Stomach smooth muscle (tissue), 2 donors: ENCODE data around the gene CHST15.
"Not testable (repeated sequence)": the region's sequence is repeated elsewhere in the genome, so short reads cannot be mapped to it uniquely, and the experiment has no call there.

Source experiments
- H3K27ac ChIP-seq: one replicate; pipeline ENCODE4 v1.7.0; 2013; ENCODE audit warnings: mild to moderate bottlenecking, low read length, inconsistent platforms
- H3K27me3 ChIP-seq, 2 donors: one replicate each; pipeline ENCODE4 v1.7.0; 2013; ENCODE audit warnings: low read length in 2 of 2; ENCODE audit not compliant: insufficient read depth in 2 of 2, control insufficient read depth in 1 of 2
- H3K36me3 ChIP-seq, 2 donors: one replicate each; pipeline ENCODE4 v1.7.0; 2013; ENCODE audit warnings: low read length in 2 of 2; ENCODE audit not compliant: control insufficient read depth in 2 of 2, insufficient read depth in 2 of 2
- H3K4me1 ChIP-seq: one replicate; pipeline ENCODE4 v1.7.0; 2013; ENCODE audit warnings: low read length; ENCODE audit not compliant: control insufficient read depth, insufficient read depth
- H3K4me3 ChIP-seq, 2 donors: one replicate each; pipeline ENCODE4 v1.7.0; 2013; ENCODE audit warnings: low read length in 2 of 2
- H3K9ac ChIP-seq, 2 donors: one replicate each; pipeline ENCODE4 v1.7.0; 2013; ENCODE audit warnings: low read length in 2 of 2, mild to moderate bottlenecking in 1 of 2
- H3K9me3 ChIP-seq, 2 donors: one replicate each; pipeline ENCODE4 v1.7.0; 2013; ENCODE audit warnings: low read length in 2 of 2; ENCODE audit not compliant: control insufficient read depth in 2 of 2
- donor health status: healthy.
- donor health status: Pancreatic carcinoma.

CHST15 gene

DNA sequence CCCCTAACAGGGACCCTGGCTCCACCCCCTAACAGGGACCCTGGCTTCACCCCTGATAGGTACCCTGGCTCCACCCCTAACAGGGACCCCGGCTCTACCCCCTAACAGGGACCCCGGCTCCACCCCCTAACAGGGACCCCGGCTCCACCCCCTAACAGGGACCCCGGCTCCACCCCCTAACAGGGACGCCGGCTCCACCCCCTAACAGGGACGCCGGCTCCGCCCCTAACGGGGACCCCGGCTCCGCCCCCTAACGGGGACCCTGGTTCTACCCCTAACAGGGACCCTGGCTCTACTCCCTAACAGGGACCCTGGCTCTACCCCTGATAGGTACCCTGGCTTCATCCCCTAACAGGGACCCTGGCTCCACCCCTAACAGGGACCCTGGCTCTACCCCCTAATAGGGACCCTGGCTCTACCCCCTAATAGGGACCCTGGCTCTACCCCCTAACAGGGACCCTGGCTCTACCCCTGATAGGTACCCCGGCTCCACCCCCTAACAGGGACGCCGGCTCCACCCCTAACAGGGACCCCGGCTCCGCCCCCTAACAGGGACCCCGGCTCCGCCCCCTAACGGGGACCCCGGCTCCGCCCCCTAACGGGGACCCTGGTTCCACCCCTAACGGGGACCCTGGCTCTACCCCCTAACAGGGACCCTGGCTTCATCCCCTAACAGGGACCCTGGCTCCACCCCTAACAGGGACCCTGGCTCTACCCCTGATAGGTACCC is 58.7 kb downstream of the CHST15 start:
- H3K4me3 ChIP-seq, H3K9me3 ChIP-seq, H3K9ac ChIP-seq, H3K27me3 ChIP-seq: not testable (repeated sequence)
- peaks cover 23 to 33% of the 10 kb centered on the region in 2 donors for H3K36me3 ChIP-seq
- H3K4me1 ChIP-seq: peaks cover 63% of the 10 kb centered on the region
- peak overlapping the region; percentile 71 for H3K27ac ChIP-seq

DNA sequence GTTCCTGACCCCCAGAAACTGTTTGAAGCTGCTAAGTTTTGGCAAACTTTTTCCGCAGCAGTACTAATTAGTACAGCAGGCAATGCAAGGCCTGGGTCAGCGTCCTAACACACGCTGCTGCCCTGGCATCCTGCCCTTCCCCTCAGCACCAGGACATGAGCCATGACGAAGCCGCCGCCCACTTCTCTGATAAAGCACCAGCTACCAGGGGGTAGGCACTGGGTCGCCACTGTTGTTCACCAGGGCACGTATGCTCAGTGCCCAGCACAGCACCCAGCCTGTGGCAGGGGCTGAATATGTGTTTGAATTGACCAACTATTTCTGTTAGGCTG is 59.5 kb downstream of the CHST15 start:
- H3K4me1 ChIP-seq: peaks cover 59% of the 10 kb centered on the region
- no peaks in the 10 kb centered on the region for H3K27me3 ChIP-seq
- peaks cover 23 to 30% of the 10 kb centered on the region in 2 donors for H3K36me3 ChIP-seq
- H3K9ac ChIP-seq: no peak overlapping the region
- peak overlapping the region; percentile 71 for H3K27ac ChIP-seq
- no peak overlapping the region for H3K4me3 ChIP-seq
- no peaks in the 10 kb centered on the region for H3K9me3 ChIP-seq

DNA sequence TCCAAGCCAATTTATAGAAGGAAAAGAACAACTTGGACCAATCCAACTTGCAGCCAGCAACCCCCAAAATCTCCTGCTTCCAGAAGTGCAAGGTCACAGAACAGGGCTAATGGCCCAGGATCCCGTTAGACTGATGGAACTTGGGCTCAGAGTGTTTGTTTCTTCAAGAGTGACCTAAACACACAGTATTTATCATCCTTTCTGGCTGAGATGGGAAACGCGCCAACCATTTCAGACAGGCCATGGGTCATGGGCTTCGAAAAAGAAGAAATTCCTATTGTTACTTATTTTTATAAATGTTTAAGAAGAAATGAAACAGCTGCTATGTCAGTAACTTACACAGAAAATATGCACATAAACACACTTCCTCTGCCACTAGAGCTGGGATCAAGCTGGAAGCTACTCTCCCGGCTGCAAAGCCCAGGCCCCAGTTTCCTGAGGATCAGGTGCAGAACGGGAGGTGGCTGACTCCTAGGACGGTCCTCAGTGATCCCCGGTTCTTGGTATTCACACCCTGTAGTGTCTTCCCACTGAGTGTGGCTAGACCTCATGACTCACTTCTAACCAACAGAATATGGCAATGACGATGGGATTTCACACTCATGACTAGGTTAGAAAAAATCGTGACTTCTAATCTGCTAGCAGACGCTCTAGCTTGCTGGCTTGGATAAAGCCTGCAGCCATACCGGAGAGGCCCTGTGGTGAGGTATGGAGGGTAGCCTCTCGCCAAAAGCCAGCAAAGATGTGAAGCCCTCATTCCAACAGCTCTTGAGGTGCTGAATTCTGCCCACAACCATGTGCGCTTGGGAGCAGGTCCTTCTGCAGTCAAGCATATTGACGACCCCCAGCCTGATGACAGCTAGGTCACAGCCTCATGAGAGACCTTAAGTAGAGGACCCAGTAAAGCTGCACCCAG is 60.2 kb downstream of the CHST15 start:
- H3K9me3 ChIP-seq: no peaks in the 10 kb centered on the region
- peak overlapping the region in 1 of 2 donors; percentile 29 for H3K4me3 ChIP-seq
- no peak overlapping the region for H3K9ac ChIP-seq
- peaks cover 56% of the 10 kb centered on the region for H3K4me1 ChIP-seq
- no peaks in the 10 kb centered on the region for H3K27me3 ChIP-seq
- peak overlapping the region; percentile 71 for H3K27ac ChIP-seq
- H3K36me3 ChIP-seq: peaks cover 17 to 27% of the 10 kb centered on the region in 2 donors

DNA sequence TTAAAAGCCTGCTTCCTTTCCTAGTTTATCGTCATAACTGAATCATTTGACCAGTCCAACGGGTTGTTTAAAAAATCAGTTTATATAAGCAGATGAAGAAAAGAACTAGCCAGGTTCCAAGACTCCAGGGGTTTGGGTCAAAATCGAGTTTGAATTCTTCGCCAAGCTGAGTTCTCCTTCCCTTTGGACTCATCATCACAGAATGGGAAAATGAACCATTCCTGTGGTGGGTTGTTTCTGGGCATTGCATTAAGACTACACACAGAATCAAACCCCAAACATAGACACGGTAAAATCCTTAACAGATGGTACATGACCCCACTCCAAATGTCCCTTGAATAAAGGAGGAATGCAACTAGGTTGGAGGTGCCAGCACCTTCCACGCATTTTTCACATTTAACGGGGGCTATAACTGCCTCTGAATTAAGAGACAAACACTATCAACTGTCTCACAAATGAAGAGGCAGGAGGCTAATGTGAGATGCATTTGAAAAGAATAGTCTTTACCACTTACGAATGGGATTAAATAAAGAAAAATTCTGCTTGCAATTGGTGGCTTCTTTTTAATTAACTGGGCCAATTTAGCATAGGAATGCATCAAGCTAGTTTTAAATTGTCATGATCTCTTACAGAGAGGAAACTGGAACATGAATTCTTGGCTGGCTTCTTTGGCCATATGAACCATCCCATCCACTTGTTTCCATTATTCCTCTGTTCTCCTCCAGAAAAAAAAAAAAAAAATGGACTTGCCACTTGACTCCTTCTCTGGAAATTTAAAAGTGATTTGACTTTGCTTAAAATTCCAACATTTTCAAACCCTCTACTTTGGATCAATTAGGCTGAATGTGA is 61.1 kb downstream of the CHST15 start:
- Histone ChIP-seq H3K36me3 (peaks cover 14 to 23% of the 10 kb centered on the region in 2 donors), H3K4me1 (peaks cover 63% of the 10 kb centered on the region), H3K9me3 (no peaks in the 10 kb centered on the region), H3K4me3 (peak overlapping the region in 1 of 2 donors; percentile 35), H3K9ac (no peak overlapping the region), H3K27ac (peak overlapping the region; percentile 71), H3K27me3 (no peaks in the 10 kb centered on the region)

DNA sequence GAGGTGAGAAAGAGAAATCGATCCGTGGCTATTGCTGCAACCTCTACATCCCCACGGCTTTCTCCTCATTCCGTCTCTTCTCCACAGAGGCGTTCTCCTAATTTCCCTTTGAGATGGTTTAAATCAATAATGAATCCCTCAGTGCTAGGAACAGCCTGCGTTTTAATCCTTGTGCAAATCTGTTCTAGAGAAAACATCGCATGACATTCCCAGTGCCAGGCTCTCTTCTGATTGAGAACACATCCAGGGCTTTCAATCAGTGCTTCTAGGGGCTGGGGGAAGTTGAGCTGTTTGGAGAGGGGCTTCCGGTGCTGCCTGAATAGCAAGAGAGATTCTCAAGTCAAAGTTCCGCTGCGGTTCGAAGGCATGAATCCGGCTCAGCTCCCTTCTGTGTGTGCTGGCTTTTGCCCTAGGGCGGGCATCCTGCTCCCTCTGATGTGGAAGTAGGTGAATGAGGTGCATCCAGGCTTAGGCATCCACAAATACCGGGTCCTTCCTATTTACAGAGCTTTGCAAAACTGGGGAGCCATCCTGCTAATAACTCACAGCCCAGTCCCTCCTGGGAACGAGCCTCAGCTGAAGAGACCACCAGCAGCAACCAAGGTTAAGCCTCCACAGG is 62.8 kb downstream of the CHST15 start:
- no peak overlapping the region for H3K9ac ChIP-seq
- no peaks in the 10 kb centered on the region for H3K27me3 ChIP-seq
- peak overlapping the region; percentile 31 for H3K27ac ChIP-seq
- H3K36me3 ChIP-seq: peaks cover 4 to 11% of the 10 kb centered on the region in 2 donors
- H3K4me1 ChIP-seq: peaks cover 71% of the 10 kb centered on the region
- H3K4me3 ChIP-seq: no peak overlapping the region
- H3K9me3 ChIP-seq: no peaks in the 10 kb centered on the region

DNA sequence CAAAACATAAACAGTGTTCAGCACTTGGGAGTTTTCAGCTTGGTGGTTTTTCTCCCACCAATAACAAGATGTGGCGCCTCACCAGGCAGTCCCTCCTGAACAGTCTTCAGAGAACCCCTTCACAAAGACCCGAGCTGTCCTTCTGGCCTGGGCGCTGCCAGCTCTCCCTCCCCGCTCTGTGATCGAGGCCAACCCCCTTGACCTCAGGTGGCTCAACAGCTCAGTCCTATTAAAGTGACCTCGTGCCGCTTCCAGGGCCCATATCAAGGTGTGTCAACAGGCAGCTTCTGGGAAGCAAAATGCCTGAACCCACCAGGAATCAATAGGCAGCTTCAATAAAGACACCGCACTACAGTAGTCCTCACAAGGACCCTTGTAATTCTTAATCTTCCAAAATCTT is 63.3 kb downstream of the CHST15 start:
- Histone ChIP-seq H3K27me3 (no peaks in the 10 kb centered on the region), H3K9me3 (no peaks in the 10 kb centered on the region), H3K9ac (peak overlapping the region in 1 of 2 donors; percentile 29), H3K36me3 (peaks cover 3 to 11% of the 10 kb centered on the region in 2 donors), H3K4me3 (no peak overlapping the region), H3K4me1 (peaks cover 75% of the 10 kb centered on the region), H3K27ac (peak overlapping the region; percentile 18)

DNA sequence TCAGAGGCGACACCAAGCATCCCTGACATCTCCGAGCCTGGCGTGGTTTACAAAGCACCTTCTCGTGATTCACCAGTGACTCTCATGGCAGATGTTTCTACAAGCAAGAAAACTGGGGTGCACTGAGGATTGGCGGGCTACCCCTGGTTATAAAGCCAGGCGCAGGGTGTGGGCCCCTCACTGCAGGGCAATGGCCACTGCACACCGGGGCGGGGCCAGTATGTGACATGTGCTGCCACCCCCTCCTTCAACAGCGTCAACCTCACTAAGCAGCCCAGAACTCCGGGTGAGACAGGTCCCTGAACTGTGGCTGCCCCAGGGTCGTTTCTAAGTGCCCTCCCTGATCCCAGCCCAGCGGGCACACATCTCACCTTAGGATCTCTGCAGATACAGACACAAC is 63.8 kb downstream of the CHST15 start:
- Histone ChIP-seq H3K27me3 (no peaks in the 10 kb centered on the region), H3K27ac (peak overlapping the region; percentile 37), H3K9ac (no peak overlapping the region), H3K4me1 (peaks cover 76% of the 10 kb centered on the region), H3K4me3 (no peak overlapping the region), H3K36me3 (peaks cover 3 to 11% of the 10 kb centered on the region in 2 donors), H3K9me3 (no peaks in the 10 kb centered on the region)

DNA sequence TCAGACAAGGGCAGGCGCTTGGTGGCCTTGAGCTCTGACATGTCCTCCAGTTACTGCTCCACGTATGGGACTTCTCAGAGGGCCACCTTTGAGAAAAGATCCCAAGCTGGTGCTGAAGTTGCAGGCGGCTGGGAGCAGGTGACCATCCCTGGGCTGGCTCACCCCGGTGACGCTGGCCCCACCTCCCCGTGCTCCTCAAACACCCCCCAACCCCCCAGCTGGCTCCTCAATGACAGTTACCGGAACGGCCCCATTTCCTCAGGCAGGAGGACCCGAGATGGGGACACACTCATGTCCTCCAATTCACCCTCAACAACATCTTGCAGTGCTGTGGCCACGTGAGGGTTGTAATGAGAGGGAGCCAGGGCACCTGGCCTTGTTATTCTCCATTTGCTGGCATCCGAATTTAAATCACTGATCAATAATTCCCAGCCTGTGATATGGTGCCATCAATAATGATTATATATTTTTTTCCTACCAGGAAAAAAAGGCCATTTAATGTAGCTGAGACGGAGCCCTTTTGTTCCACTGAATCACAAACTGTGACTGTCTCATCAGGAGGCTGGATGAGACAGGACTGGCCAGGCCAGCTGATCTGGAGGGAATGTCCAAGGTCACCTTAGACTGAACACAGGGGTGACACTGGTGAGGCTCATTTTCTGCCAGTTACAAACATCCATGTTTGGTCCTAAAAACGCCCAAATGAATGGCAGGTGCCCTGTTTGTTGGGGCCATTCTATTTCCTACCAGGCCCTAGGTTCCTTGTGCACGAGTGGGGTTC is 64.5 kb downstream of the CHST15 start:
- peak overlapping the region; percentile 37 for H3K27ac ChIP-seq
- peaks cover 5 to 11% of the 10 kb centered on the region in 2 donors for H3K36me3 ChIP-seq
- H3K4me3 ChIP-seq: no peak overlapping the region
- no peaks in the 10 kb centered on the region for H3K27me3 ChIP-seq
- H3K9me3 ChIP-seq: no peaks in the 10 kb centered on the region
- peaks cover 70% of the 10 kb centered on the region for H3K4me1 ChIP-seq
- no peak overlapping the region for H3K9ac ChIP-seq

DNA sequence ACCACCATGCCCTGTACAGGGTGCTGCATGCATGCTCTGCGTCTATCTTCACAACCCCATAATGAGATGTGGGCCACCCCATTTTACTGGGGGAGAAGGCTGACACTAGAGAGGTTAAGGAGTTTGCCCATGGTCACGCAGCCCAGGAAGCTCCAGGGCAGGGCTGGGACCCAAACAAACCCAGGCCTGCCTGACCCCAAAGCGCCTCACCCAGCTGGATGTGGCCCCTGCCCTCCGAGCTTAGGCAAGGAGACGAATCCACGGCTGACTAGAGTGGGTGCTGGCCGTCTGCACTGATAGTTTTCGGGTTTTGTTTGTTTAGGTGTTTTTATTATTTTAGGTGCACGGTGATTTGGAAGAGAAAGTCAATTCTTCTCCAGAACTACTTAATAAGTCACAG is 65.7 kb downstream of the CHST15 start:
- Histone ChIP-seq H3K4me1 (peaks cover 59% of the 10 kb centered on the region), H3K4me3 (peak overlapping the region in 1 of 2 donors; percentile 22), H3K9me3 (no peaks in the 10 kb centered on the region), H3K9ac (peak overlapping the region in 1 of 2 donors; percentile 36), H3K36me3 (peaks cover 5 to 11% of the 10 kb centered on the region in 2 donors), H3K27ac (peak overlapping the region; percentile 41), H3K27me3 (no peaks in the 10 kb centered on the region)
